ENCODE results near the gene HSPA4. TPM values are rescaled to one million over a fixed set of nuclear protein-coding genes. Genes with fewer than 3 reads are reported as not detected.

Gene HSPA4
- total RNA-seq, 1 donor from 2014 or later: 107 TPM

Other genes starting within 250 kb of the HSPA4 start
- gene SOWAHA, start 238.7 kb upstream of the HSPA4 start, total RNA-seq: 0.04 TPM
- gene SHROOM1, start 221.4 kb upstream of the HSPA4 start, total RNA-seq: 6.9 TPM
- gene GDF9, start 185.5 kb upstream of the HSPA4 start, total RNA-seq: 0.36 TPM
- gene UQCRQ, start 185.4 kb upstream of the HSPA4 start, total RNA-seq: 509 TPM
- gene LEAP2, start 178.3 kb upstream of the HSPA4 start, total RNA-seq: 0.68 TPM
- gene AFF4, start 88.4 kb upstream of the HSPA4 start, total RNA-seq: 74.3 TPM
- gene ZCCHC10, start 25.5 kb upstream of the HSPA4 start, total RNA-seq: 20.1 TPM

All from esophagus mucosa (tissue), 1 donor.